ENCODE data around the gene NAB1.

Gene NAB1

DNA sequence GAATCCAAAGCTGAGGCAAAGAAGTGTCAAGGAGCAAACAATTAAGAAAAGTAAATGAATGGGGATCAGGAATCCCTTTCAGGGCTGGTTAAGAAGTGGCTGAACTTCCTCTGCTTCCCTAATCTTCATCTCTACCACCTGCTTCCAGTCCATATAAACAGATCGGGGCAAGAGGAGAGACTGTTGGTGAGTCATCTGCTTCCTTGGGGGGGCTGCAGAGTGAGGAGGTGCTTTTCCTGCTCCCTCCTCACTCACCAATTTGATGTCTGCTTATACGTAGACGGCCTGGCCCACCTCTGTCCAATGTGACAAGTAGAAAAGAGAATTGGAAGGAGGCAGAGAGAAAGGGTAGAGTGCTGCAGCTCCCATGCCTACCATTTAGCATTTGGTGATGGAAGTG is 68.4 kb downstream of the NAB1 start:
- DNase-seq: no peak

- no peak for DNase-seq
Observed at GRCh38 chr2:190717764-190718651, 69.1 kb downstream of the NAB1 start.

DNA sequence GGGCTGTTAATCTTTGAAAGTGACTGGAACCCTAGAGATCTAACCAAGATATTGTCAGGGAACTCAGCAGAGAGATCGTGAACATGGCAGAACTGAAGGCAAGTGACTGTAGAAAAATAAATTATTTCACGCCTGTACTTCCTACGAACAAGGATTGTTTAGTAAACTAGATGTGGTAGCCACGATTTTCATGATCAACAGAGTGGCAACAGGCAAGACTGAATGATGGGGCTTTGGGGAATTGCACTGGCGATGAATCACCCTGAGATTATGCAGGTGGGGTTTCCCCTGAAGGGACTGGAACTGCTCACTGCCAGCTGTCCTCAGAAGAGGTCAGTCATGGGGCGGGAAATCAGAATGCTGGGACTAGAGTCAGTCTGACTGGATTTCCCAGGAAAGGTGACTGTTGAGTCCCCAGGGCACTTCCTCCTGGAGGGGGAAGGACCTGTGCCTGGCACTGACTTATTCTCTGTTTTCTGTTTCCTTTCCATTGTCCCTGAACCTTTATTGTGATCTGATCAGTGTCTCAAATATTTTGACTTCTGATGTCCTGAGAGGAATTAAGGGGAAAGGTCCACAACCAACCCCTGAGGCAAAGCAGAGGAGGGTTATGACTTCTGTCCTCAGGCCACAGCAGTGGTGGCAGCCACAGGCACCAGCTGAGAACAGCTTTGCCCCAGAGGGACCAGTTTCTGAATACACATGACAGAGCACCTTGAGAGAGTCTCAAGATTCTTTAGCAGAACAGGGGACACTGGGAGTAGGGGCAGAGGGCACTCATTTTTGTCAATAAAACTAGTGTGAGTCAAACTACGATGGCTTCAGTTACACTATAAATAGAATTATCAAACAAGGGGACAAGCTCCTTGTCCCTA is 70.0 kb downstream of the NAB1 start:
- DNase-seq: no peak

GRCh38 chr2:190720276-190720675 is 71.4 kb downstream of the NAB1 start:
- DNase-seq: no peak

- no peak for DNase-seq
Observed at GRCh38 chr2:190720691-190721090, 71.8 kb downstream of the NAB1 start.

DNA sequence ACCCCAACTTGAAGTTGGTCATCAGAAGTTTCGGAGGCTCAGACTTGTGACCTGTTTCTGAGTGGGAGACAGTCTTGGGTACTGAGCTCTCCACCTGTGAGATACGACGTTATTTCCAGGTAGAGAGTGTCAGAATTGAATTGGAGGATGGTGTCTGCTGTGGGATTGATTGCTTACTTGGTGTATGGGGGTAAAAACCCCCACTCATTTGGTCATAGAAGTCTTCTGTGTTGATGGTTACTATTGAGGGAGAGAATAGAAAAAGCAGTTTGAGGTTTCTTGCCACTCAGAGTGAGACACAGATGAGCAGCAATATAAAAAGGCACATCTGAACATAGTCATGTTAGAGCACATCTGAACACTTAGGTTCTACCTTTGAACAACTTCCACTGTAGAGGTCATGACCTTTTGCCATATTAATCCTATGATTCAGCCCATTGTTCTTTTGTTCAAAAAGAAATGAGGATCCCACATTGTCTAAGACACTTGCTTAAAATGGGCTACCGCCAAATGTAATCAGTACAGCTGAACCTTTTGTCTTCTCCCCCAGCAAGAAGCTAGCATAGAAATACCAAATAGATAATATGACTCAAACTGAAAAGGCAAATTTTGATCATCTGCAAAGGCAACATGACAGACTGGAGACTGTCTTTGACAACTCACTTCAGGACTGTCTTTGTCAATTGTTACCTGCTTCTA is 73.3 kb downstream of the NAB1 start:
- no peak for DNase-seq

- no peak for DNase-seq
Observed at GRCh38 chr2:190722835-190723234, 74.0 kb downstream of the NAB1 start.

DNA sequence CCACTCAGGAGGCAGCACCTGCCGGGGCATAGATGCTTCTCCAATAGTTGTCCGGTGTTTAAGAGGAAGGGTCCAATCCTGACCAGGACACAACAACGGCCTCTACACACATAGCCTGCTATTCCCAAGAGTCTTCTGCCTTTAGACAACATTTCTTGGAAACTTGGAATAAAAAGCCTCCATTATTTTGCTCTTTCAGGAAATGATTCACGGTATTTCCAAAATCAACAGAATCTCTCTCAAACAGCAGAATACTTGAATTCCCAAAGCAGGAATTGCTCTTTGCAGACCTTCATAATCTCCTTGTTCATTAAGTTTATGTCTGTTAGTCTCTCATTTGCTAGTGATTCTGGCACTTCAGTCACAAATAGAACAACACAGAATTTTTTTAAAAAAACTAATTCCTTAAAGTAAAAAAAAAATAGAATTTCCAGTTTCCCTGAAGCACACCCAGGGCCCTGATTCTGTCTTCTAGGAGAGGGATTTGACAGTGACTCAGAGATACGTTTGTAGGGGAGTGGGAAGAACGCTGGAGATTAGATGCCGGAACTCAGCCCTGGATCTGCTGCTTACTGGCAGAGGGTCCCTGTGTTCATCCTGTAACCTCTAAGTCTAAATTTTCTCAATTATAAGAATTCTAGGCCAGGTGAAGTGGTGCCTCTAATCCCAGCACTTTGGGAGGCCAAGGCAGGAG is 74.7 kb downstream of the NAB1 start:
- no peak for DNase-seq

- DNase-seq: no peak
Observed at GRCh38 chr2:190726255-190726654, 77.4 kb downstream of the NAB1 start.

- DNase-seq: no peak
Observed at GRCh38 chr2:190736355-190736754, 87.5 kb downstream of the NAB1 start.

GRCh38 chr2:190740449-190740848 is 91.6 kb downstream of the NAB1 start:
- DNase-seq: no peak
